GM12891 (cell line): ENCODE measurements around the gene SARDH.

Experiments
- POLR2A ChIP-seq: IDR thresholded peaks from 2 replicates; pipeline ENCODE4 v1.6.1; 2011; ENCODE audit warnings: low read depth, low read length, control low read depth
- TAF1 ChIP-seq: IDR thresholded peaks from 2 replicates; pipeline ENCODE4 v1.6.1; 2011; ENCODE audit warnings: low read depth, low read length, control low read depth

DNA sequence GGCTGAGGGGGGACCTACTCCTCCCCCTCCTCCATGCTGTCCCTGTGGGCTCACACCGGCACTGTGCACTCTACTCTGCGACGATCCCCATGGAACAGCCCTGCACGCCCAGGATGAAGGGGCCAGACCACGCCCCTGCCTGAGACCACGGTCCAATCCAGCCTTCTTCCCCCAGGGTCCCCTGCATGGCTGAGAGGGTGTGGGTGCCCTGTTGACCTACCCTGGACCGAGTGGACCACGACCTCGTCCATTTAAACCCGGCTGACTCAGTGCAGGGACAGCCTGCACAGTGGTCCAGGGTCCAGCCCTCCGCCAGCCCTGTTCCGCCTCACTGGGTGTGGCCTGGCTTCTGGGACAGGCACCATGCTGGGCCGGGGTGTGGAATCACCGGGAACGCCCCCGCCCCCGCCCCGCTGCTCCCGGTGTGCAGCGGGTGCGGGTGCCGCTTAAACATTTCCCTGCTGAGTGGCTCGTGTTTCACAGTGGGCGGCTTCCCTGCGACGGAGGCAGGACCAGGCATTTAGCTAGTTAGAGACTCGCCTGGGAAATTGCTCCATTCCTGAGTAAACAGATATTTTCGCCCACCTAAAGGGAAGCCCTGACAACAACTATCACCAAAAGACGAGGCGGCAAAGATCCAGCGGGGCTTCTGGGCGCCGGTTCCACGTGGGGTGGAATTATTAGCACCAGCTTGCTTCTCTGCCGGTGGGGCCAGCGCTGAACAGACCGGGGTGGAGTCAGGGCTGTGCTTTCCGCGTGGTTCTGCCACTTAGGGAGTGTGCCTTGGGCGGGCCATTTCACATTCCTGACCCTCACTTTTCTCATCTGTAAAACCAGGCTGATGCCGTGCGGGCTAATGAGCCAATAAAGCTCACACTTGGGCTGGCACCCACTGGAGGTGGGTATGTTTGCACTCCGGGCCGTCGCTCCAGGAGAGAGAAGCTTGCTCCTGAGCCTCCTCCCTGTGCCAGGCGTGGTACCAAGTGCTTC is 79.4 kb downstream of the SARDH start:
- TF ChIP-seq POLR2A (no peak), TAF1 (no peak)
